ENCODE data around the gene REPIN1.

GRCh38 chr7:150384406-150385301, 16.0 kb downstream of the REPIN1 start:
- TF ChIP-seq CTCF (IDR thresholded peaks at IDR 0.05 in 4 of 5, conservative IDR thresholded peaks at IDR 0.05 in 1 of 5) (no peak), POLR2A (IDR thresholded peaks at IDR 0.05) (no peak)

All from gastrocnemius medialis (tissue), 4 donors.